ENCODE data around the gene CTSL.

GRCh38 chr9:87713278-87713987, 12.5 kb upstream of the CTSL start:
- TF ChIP-seq ARNTL (CRISPR knock-in tag; IDR thresholded peaks at IDR 0.05; ENCODE audit: borderline replicate concordance, low read depth) = no peak
- TF ChIP-seq, protein P1, sequence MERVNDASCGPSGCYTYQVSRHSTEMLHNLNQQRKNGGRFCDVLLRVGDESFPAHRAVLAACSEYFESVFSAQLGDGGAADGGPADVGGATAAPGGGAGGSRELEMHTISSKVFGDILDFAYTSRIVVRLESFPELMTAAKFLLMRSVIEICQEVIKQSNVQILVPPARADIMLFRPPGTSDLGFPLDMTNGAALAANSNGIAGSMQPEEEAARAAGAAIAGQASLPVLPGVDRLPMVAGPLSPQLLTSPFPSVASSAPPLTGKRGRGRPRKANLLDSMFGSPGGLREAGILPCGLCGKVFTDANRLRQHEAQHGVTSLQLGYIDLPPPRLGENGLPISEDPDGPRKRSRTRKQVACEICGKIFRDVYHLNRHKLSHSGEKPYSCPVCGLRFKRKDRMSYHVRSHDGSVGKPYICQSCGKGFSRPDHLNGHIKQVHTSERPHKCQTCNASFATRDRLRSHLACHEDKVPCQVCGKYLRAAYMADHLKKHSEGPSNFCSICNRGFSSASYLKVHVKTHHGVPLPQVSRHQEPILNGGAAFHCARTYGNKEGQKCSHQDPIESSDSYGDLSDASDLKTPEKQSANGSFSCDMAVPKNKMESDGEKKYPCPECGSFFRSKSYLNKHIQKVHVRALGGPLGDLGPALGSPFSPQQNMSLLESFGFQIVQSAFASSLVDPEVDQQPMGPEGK (CRISPR knock-in tag; IDR thresholded peaks at IDR 0.05; ENCODE audit: borderline replicate concordance) = no peak
